ENCODE results near the gene RAB43. TPM values are rescaled to one million over a fixed set of nuclear protein-coding genes. Genes with fewer than 3 reads are reported as not detected.
A peak's percentile ranks its signal among the peaks of the same experiment; 100 is the strongest.

The RAB43 gene
- total RNA-seq, 2 experiments from 2014 or later, result 45.7 to 49.7 TPM

DNA sequence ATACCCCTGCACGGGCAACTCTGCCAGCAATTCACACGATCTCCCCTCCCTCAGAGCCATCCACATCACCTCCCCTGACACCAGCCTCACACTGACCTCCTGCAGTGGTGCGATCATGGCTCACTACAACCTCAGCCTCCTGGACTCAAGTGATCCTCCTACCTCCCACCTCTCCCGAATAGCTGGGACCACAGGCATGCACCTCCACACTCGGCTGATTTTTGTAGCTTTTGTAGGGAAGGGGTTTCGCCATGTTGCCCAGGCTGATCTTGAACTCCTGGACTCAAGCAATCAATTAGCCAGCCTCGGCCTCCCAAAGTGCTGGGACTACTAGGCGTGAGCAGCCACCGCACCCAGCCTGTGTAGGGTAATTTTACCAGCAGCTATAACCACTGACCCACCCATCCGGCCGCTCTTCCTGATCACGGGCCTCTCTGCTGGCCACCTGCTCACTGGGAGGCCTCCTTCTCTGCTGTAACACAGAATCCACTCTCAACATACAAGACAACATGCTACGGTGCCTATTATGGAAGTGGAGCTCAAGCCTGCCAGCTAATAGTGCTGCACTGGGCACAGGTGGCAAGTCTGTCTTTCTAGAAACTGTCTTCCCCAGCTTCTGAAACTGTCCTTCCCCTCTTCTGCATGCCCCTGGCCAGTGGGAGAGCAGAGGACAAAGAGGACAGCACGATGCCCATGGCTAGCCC, 56.4 kb downstream of the RAB43 start:
- intact Hi-C loops (cut with micrococcal nuclease), result no loop called here
- DNase-seq, result no peak
- peaks cover 7% of the 10 kb centered on the region for H3K4me1 Mint-ChIP-seq (ENCODE audit: low read depth)
- POLR2A ChIA-PET, result no interaction called here
- no peaks in the 10 kb centered on the region for H3K36me3 Mint-ChIP-seq
- H3K27ac Mint-ChIP-seq, result no peak overlapping the region
- H3K4me3 Mint-ChIP-seq, result no peak overlapping the region
- CTCF ChIA-PET, result interaction anchor here (1.2 to 5.5 kb wide), 3 partner anchors 12 to 95 kb away, joined by 7 to 50 read pairs (median 8); no protein-coding TSS in a partner anchor
- peaks cover 5% of the 10 kb centered on the region for H3K27me3 Mint-ChIP-seq
- H3K9me3 Mint-ChIP-seq, result peaks cover 3% of the 10 kb centered on the region

DNA sequence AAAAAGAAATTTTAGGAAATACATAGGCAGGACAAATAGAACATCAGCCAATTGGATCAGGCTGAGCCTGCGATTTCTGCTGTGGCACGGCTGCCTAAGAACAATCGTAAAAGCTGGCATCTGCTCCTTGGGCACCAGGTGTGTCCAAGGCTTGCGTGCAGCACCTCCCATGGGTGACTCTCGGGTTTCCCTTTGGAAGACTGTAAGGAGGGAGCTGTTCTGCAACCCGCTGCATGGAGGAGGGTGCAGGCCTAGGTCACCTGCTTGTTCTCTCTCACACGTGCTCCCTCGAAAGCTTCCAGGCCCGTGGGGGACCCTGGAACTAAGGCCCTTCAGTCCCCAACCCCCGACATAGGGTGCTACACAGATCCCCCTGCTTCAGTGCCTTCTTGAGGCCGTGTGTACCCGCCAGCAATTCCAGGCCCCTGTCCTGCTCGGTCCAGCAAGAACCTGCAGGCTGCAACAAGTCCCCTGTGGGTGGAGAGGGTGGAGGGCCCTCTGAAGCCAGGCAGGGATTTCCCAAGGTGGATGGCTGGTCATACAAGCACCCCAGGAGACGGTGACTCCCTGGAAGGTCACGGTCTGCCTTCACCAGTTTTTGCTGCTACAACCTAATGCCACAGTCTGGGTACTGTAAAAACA, 57.6 kb downstream of the RAB43 start:
- Mint-ChIP-seq H3K9me3 (peaks cover 3% of the 10 kb centered on the region), H3K27me3 (peaks cover 5% of the 10 kb centered on the region), H3K4me1 (ENCODE audit: low read depth) (peaks cover 7% of the 10 kb centered on the region), H3K4me3 (no peak overlapping the region), H3K27ac (no peak overlapping the region), H3K36me3 (no peaks in the 10 kb centered on the region)
- intact Hi-C loops (cut with micrococcal nuclease), result no loop called here
- ChIA-PET POLR2A (no interaction called here), CTCF (interaction anchor here (1.2 to 1.7 kb wide), 2 partner anchors 11 to 13 kb away, joined by 3 read pairs; no protein-coding TSS in a partner anchor)
- no peak for DNase-seq

DNA sequence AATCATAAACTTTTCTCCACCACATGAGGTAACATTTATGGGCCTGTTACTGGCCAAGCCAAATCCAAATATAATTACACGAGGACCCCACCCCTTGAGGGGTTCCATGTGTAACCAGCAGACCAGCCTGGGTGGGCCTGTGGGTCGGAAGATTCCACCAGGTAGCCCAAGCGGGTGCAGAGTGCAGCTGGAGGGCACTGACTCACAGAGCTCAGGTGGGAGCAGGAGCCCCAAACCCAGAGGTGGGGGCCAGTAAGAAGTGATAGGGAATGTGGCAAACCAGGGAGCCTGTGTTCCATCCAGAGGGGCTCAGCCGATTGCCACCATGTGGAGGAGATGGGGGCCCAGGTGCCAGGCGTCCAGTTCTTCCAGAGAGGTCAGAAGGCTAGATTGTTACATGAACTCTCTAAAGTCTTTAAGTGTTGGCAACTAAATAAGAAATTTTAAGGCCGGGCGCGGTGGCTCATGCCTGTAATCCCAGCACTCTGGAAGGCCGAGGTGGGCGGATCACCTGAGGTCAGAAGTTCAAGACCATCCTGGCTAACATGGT, 58.4 kb downstream of the RAB43 start:
- POLR2A ChIA-PET, result no interaction called here
- intact Hi-C loops (cut with micrococcal nuclease), result no loop called here

DNA sequence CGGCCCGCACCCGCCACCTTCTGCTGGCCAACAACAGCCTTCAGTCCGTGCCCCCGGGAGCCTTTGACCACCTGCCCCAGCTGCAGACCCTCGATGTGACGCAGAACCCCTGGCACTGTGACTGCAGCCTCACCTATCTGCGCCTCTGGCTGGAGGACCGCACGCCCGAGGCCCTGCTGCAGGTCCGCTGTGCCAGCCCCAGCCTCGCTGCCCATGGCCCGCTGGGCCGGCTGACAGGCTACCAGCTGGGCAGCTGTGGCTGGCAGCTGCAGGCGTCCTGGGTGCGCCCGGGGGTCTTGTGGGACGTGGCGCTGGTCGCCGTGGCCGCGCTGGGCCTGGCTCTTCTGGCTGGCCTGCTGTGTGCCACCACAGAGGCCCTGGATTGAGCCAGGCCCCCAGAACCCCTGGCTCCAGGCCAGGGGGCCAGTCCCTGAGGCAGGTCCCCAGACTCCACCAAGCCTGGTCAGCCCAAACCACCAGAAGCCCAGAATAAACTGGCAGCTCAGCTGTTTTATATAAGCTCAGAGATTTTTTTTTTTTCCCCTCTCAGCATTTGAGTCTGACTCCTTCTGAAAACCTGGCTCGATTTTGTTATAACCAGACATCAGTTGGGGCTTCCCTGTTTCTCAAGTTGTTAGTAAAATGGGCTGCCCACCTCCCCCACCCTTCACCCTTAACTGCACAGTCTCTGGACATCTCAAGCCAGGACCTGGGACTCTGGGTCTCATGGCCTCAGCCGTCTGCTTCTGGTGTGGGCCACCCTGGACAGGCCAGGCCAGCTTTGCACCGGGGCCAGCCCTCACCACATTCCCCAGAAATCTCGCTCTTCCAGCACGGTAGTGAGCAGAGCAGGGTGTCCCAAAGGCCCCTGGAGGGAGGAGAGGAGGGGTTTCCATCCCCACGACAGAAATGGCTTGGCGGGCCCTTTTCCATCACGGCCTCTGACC, 59.4 kb downstream of the RAB43 start:
- Mint-ChIP-seq H3K4me1 (ENCODE audit: low read depth) (peaks cover 4% of the 10 kb centered on the region), H3K4me3 (no peak overlapping the region), H3K9me3 (no peaks in the 10 kb centered on the region), H3K27me3 (no peaks in the 10 kb centered on the region), H3K36me3 (no peaks in the 10 kb centered on the region), H3K27ac (no peak overlapping the region)
- intact Hi-C loops (cut with micrococcal nuclease), result no loop called here
- ChIA-PET CTCF (interaction anchor here (1.7 kb wide), 1 partner anchor 9 kb away, joined by 3 read pairs; no protein-coding TSS in a partner anchor), POLR2A (no interaction called here)
- DNase-seq, result no peak

More for the DNA sequence above, 58.4 kb downstream of the RAB43 start:
- Mint-ChIP-seq H3K9me3 (peaks cover 3% of the 10 kb centered on the region), H3K4me1 (ENCODE audit: low read depth) (peaks cover 9% of the 10 kb centered on the region), H3K36me3 (no peaks in the 10 kb centered on the region), H3K27ac (no peak overlapping the region), H3K4me3 (no peak overlapping the region), H3K27me3 (peaks cover 5% of the 10 kb centered on the region)
- CTCF ChIA-PET, result interaction anchor here (1.2 to 1.7 kb wide), 2 partner anchors 10 to 12 kb away, joined by 3 read pairs; no protein-coding TSS in a partner anchor
- DNase-seq, result no peak

DNA sequence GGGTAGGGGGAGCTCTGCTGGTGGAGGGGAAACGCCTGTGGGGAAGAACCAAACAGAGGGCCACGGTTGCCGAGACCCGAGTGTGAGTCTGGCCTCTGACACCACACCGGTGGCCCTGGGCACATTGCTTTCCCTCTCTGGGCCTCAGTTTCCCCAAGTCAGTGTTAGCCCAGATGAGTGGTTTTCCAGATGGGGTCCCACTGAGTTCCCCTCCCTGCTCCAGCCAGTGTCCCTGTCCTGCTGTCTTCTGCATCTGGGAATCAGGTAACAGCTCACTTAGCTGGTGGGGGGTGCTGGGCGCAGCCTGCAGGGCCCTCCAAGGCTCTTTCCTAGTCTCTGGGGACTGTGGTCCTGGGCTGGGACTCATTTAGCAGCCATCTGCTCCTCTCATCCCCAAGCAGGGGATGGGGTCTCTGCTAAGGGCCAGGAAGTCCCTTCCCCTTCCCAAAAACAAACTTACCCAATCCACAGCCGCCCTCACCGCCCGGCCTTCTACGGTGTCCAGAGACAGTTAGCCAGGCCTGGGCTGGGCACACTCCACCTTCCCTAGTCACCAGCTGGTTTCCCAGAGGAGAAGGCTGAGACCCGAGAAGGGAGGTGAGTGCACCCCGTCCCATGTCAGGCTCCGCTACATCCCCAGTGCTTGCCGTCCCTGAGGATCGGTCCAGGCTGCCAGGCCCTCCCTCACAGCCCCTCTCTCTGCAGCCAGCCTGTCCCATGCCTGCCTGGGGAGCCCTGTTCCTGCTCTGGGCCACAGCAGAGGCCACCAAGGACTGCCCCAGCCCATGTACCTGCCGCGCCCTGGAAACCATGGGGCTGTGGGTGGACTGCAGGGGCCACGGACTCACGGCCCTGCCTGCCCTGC, 60.3 kb downstream of the RAB43 start:
- no peaks in the 10 kb centered on the region for H3K9me3 Mint-ChIP-seq
- H3K27ac Mint-ChIP-seq, result no peak overlapping the region
- CTCF ChIA-PET, result no interaction called here
- H3K36me3 Mint-ChIP-seq, result no peaks in the 10 kb centered on the region
- no peaks in the 10 kb centered on the region for H3K27me3 Mint-ChIP-seq
- POLR2A ChIA-PET, result no interaction called here
- intact Hi-C loops (cut with micrococcal nuclease), result no loop called here
- H3K4me1 Mint-ChIP-seq (ENCODE audit: low read depth), result peaks cover 4% of the 10 kb centered on the region
- no peak overlapping the region for H3K4me3 Mint-ChIP-seq
- peak; percentile 21 for DNase-seq

DNA sequence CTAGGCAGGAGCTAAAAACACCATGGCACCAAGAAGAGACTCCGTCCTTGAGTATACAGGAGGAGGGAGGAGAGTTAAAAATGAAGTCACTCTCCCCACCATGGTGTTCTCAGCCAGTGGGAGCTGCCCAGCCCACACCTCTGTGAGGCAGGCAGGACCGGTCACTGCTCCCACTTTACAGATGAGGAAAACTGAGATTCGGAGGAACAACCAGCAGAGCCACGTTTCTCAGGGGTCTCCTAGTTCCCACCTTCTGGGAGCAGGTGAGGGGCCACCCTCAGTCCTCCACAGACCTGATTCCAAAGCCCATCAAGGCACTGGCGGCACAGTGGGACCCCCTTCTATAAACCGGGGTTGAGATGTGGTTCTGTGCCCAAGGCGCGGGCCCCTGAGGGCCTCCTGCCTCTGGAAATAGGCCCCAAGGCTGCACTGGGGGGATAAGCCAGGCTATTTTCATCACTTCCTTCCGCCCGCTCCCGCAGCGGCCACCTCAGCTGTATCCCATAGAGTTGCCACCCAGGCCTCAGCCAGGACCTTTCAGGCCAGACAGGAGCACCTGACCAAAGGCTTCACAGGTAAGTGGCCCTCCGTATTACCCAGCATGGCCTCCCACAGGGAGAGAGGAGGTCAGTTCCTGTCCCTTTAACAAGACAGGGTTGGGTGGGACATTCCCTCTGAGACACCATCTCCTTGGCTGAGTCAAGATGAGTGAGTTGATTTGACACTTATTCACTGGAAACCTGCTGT, 61.2 kb downstream of the RAB43 start, which contains the start of gene GP9:
TSS of gene GP9 (plus strand) at position 504 of the 747 bp plus-strand sequence. CDS start 961 bp downstream, outside the sequence.
- intact Hi-C loops (cut with micrococcal nuclease), result no loop called here

DNA sequence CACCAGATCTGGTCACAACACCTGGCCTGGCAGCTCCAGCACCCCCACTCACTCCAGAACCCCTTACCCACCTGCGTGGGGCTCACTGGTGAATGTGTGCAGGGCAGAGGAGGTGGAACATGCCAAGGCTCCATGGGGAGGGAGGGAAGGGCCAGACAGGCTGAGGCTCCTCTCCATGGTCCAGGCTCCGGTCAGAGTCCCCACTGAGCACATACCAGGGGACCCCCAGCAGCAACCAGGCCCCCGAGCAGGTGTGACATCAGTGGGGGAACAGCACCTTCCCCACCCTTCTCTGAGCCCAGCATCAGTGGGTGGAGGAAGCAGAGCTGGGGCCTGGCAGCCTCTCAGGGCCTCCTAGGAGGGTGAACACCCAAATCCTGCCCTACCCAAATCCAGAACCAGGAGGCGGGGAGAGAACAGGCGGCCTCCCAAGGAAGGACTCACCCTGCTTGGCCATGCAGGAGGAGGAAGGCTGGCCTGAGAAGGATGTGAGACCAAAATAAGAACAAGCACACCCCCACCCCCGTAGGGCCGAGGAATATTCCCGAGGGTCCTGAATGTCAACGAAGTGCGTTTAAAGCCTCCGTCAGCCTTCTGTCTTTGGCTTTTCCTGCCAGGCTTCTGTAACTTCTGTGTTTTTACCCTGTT, 62.2 kb downstream of the RAB43 start:
- Mint-ChIP-seq H3K9me3 (no peaks in the 10 kb centered on the region), H3K36me3 (no peaks in the 10 kb centered on the region), H3K27ac (no peak overlapping the region), H3K4me3 (no peak overlapping the region), H3K4me1 (ENCODE audit: low read depth) (peaks cover 4% of the 10 kb centered on the region), H3K27me3 (no peaks in the 10 kb centered on the region)
- intact Hi-C loops (cut with micrococcal nuclease), result no loop called here
- CTCF ChIA-PET, result interaction anchor here (1.1 kb wide), 1 partner anchor 89 kb away, joined by 5 read pairs; no protein-coding TSS in a partner anchor
- POLR2A ChIA-PET, result no interaction called here
- no peak for DNase-seq

More for the DNA sequence above, 61.2 kb downstream of the RAB43 start, which contains the start of gene GP9:
- no peaks in the 10 kb centered on the region for H3K27me3 Mint-ChIP-seq
- no peaks in the 10 kb centered on the region for H3K36me3 Mint-ChIP-seq
- peaks cover 4% of the 10 kb centered on the region for H3K4me1 Mint-ChIP-seq (ENCODE audit: low read depth)
- H3K27ac Mint-ChIP-seq, result no peak within 1 kb of the TSS
- ChIA-PET CTCF (interaction anchor here (1.1 kb wide), 1 partner anchor 90 kb away, joined by 5 read pairs; no protein-coding TSS in a partner anchor), POLR2A (no interaction called here)
- DNase-seq, result no peak
- H3K4me3 Mint-ChIP-seq, result no peak within 1 kb of the TSS
- no peaks in the 10 kb centered on the region for H3K9me3 Mint-ChIP-seq

DNA sequence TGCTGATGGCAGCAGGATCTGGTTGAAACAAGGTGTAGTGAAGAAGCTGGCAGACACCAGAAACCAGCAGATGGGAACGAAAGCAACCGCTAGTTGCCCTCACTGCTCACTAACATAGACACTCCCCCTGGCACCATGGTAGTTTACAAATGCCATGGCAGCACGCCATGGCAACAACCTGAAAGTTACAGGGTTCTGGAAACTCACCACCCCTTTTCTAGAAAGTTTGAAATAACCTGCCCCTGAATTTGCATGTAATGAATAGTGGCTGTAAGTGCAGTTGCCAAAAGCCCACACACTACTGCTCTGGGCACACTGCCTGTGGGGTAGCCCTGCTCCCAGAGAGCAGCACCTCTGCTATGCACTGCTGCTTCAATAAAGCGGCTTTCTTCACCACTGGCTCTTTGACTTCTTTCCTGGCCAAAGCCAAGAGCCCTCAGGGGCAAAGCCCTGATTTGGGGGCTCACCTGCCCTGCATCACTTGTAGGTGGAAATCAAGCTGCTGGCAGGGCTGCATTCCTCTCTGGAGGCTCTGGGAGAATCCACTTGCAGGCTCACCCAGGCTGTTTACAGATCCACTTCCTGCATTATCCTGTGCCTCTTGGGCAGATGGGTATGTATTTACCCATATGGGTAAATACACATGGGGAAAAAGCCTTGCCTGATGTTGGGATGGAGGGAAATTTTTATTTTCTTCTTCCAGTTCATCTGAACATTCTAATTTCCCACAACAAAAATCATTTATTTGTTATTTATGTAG, 63.0 kb downstream of the RAB43 start:
- Mint-ChIP-seq H3K4me3 (no peak overlapping the region), H3K36me3 (no peaks in the 10 kb centered on the region), H3K27me3 (no peaks in the 10 kb centered on the region), H3K4me1 (ENCODE audit: low read depth) (peaks cover 7% of the 10 kb centered on the region), H3K9me3 (no peaks in the 10 kb centered on the region), H3K27ac (no peak overlapping the region)
- peak; percentile 38 for DNase-seq
- intact Hi-C loops (cut with micrococcal nuclease), result no loop called here
- CTCF ChIA-PET, result no interaction called here
- POLR2A ChIA-PET, result interaction anchor here (1.5 kb wide), 1 partner anchor 125 kb away, joined by 4 read pairs; the partner anchor contains the start of gene CNBP

DNA sequence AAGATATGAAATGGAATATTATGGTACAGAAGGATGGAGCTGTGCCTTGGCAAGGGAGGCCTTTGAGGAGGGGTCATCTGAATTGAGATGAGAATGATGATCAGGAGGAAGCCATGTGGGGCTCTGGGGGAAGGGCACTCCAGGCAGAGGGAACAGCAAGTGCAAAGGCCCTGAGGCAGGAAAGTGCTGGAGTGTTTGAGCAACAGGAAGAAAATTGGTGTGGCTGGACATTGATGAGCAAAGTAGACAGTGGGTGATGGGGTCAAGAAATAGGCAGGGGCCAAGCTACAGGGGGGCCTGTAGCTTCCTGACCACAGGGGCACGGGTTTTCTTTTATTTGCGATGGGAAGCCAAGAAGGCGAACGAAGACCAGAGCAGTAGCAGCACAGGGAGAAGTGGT, 64.4 kb downstream of the RAB43 start:
- DNase-seq, result no peak
- Mint-ChIP-seq H3K36me3 (no peaks in the 10 kb centered on the region), H3K27ac (no peak overlapping the region), H3K27me3 (no peaks in the 10 kb centered on the region), H3K9me3 (no peaks in the 10 kb centered on the region), H3K4me3 (no peak overlapping the region), H3K4me1 (ENCODE audit: low read depth) (peaks cover 12% of the 10 kb centered on the region)
- POLR2A ChIA-PET, result interaction anchor here (1.5 kb wide), 1 partner anchor 126 kb away, joined by 4 read pairs; the partner anchor contains the start of gene CNBP
- intact Hi-C loops (cut with micrococcal nuclease), result no loop called here
- CTCF ChIA-PET, result interaction anchor here (5.6 kb wide), 1 partner anchor 88 kb away, joined by 60 read pairs; no protein-coding TSS in a partner anchor
